SK-N-SH (cell line): ENCODE measurements around the gene COL5A2.

ENCODE experiments used
- CHD2 ChIP-seq: fragments of 150-350 bp; IDR thresholded peaks from 2 replicates; pipeline ENCODE4 v1.6.1; 2018; ENCODE audit warnings: low read length; ENCODE audit not compliant: partially characterized antibody
- CTCF ChIP-seq: fragments of 200-600 bp; sonication (generic); IDR thresholded peaks from 2 replicates; pipeline ENCODE4 v1.6.1; 2017; ENCODE audit warnings: antibody characterized with exemption, mild to moderate bottlenecking, moderate library complexity
- EP300 ChIP-seq, 2 experiments: IDR thresholded peaks; 2 replicates each; pipeline versions ENCODE4 v1.4.0 to v1.6.1; 2012; ENCODE audit warnings: borderline replicate concordance in 1 of 2, low read depth in 1 of 2, low read length in 1 of 2
- GABPA ChIP-seq: IDR thresholded peaks from 2 replicates; pipeline ENCODE4 v1.4.0; 2012; ENCODE audit warnings: low read depth, mild to moderate bottlenecking
- RFX5 ChIP-seq: IDR thresholded peaks from 2 replicates; pipeline ENCODE4 v1.6.1; 2012; ENCODE audit warnings: mild to moderate bottlenecking, improper control_type of control experiment, low read length
- SIN3A ChIP-seq: IDR thresholded peaks from 2 replicates; pipeline ENCODE4 v1.6.1; 2012; ENCODE audit warnings: low read depth, mild to moderate bottlenecking, low read length, moderate library complexity, borderline replicate concordance
- TCF12 ChIP-seq: IDR thresholded peaks from 2 replicates; pipeline ENCODE4 v1.4.0; 2012

- TF ChIP-seq EP300 (IDR thresholded peaks at IDR 0.05; ENCODE audit: borderline replicate concordance in 1 of 2, low read depth in 1 of 2, low read length in 1 of 2) (no peak), GABPA (no peak), RFX5 (no peak), CTCF (no peak), TCF12 (no peak), SIN3A (no peak), CHD2 (no peak)
These were observed 96.0 kb downstream of the COL5A2 start for GRCh38 chr2:189083606-189084005.
